Activated B cell treated with CpG ODN at 0.5 μM for 24 hours (primary cell): ENCODE data around the gene SLC22A1. TPM values are rescaled to one million over a fixed set of nuclear protein-coding genes. Genes with fewer than 3 reads are reported as not detected.
"Not testable (repeated sequence)": the region's sequence is repeated elsewhere in the genome, so short reads cannot be mapped to it uniquely, and the experiment has no call there.

Source experiments
- ATAC-seq: fragments of 200-7000 bp; cut with Tn5 transposase; one replicate; pipeline ENCODE4 v1.10.0; 2021; ENCODE audit warnings: low read depth, mild to moderate bottlenecking, moderate library complexity
- CTCF ChIA-PET: fragments of 350-600 bp; sonication (Branson Sonifier 250); formaldehyde crosslinking; loops from one replicate; lab custom pipeline; 2021; ENCODE audit warnings: antibody characterized with exemption; lab: Charles Lee
- POLR2A ChIA-PET: fragments of 350-600 bp; sonication (Branson Sonifier 250); formaldehyde crosslinking; loops from one replicate; lab custom pipeline; 2021; ENCODE audit warnings: antibody characterized with exemption; lab: Charles Lee
- DNase-seq: peaks from one replicate; pipeline ENCODE4 v3.0.0; 2022
- H3K27ac Mint-ChIP-seq: one replicate; pipeline ENCODE4 v1.8.0; 2020; ENCODE audit warnings: mixed read lengths
- H3K27me3 Mint-ChIP-seq: one replicate; pipeline ENCODE4 v1.8.0; 2021; ENCODE audit warnings: mixed read lengths
- H3K36me3 Mint-ChIP-seq: one replicate; pipeline ENCODE4 v1.8.0; 2021; ENCODE audit warnings: low read depth, mixed read lengths
- H3K4me1 Mint-ChIP-seq: one replicate; pipeline ENCODE4 v1.8.0; 2021; ENCODE audit warnings: mixed read lengths
- H3K4me3 Mint-ChIP-seq: one replicate; pipeline ENCODE4 v1.8.0; 2020; ENCODE audit warnings: mild to moderate bottlenecking, mixed read lengths
- H3K9me3 Mint-ChIP-seq: one replicate; pipeline ENCODE4 v1.8.0; 2020; ENCODE audit warnings: mixed read lengths
- CTCF ChIP-seq: fragments of 200-600 bp; IDR thresholded peaks from one replicate; pipeline ENCODE4 v1.8.0; 2022; ENCODE audit warnings: antibody characterized with exemption, mild to moderate bottlenecking
- intact Hi-C: fragments of 100-400 bp; cut with micrococcal nuclease; formaldehyde crosslinking; loops from one replicate; pipeline ENCODE4 v1.15.1; 2024
- total RNA-seq: library from RNA; stranded (reverse); gene quantifications from 2 replicates; pipeline ENCODE4 v1.2.3, GENCODE V29; 2022

Gene SLC22A1
- total RNA-seq, 1 donor from 2014 or later, result 2.8 TPM

GRCh38 chr6:160163912-160164311 is 42.3 kb downstream of the SLC22A1 start:
- H3K27me3 Mint-ChIP-seq, result peaks cover 4% of the 10 kb centered on the region
- no peak for TF ChIP-seq CTCF
- ChIA-PET CTCF (no interaction called here), POLR2A (no interaction called here)
- H3K36me3 Mint-ChIP-seq, result no peaks in the 10 kb centered on the region
- no peak overlapping the region for H3K4me3 Mint-ChIP-seq
- no peaks in the 10 kb centered on the region for H3K4me1 Mint-ChIP-seq
- ATAC-seq (no peak), DNase-seq (no peak)
- intact Hi-C loops, result no loop called here
- H3K9me3 Mint-ChIP-seq, result no peaks in the 10 kb centered on the region
- H3K27ac Mint-ChIP-seq, result no peak overlapping the region

DNA sequence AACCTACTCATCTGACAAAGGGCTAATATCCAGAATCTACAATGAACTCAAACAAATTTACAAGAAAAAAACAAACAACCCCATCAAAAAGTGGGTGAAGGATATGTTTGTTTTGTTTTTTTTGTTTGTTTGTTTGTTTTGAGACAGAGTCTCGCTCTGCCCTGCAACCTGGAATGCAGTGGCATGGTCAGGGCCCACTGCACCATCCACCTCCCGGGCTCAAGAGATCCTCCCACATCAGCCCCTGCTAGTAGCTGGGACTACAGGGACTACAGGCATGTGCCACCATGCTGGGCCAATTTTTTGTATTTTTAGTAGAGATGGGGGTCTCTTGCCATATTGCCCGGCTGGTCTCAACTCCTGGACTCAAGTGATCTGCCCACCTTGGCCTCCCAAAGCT is 44.3 kb downstream of the SLC22A1 start:
- H3K4me3 Mint-ChIP-seq, ATAC-seq, POLR2A ChIA-PET, H3K9me3 Mint-ChIP-seq, CTCF ChIA-PET, H3K27ac Mint-ChIP-seq, H3K36me3 Mint-ChIP-seq, H3K4me1 Mint-ChIP-seq, intact Hi-C loops, DNase-seq: not testable (repeated sequence)
- peaks cover 11% of the 10 kb centered on the region for H3K27me3 Mint-ChIP-seq

DNA sequence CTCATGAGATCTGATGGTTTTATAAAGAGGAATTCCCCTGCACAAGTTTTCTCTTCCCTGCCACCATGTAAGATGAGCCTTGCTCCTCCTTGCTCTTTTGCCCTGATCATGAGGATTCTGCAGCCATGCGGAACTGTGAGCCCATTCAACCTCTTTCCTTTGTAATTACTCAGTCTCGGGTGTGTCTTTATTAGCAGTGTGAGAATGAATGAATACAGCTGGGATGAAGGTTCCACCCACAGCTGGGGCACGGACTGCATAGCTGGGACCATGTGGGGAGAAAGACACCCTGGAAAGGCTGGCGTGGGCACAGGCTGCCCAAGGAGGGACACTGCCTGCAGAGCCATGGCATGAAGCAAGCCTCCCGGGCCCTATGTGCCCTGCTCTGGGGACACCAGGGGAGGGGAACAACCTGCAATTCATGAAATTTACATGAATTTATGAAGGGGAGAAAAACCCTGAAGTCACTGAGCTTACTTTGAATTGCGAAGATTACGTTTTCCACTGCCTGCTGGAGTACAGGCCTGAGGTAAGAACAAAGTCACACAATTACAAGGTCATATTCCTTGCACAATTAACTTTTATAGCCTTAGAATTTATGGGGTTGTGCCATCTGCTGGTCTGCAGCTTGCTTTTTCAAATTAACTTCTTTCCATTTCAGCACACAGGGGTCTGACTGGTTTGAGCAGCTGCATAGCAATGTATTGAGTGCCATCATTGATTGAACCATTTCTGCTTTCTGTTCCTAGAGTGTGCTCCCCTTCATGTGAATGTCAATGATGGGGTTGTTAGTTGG is 46.2 kb downstream of the SLC22A1 start:
- no peak for ATAC-seq
- intact Hi-C loops, result no loop called here
- Mint-ChIP-seq H3K4me1 (no peaks in the 10 kb centered on the region), H3K27ac (no peak overlapping the region), H3K27me3 (peaks cover 15% of the 10 kb centered on the region), H3K4me3 (no peak overlapping the region), H3K36me3 (no peaks in the 10 kb centered on the region), H3K9me3 (no peaks in the 10 kb centered on the region)
- DNase-seq, result no peak
- TF ChIP-seq CTCF, result no peak
- ChIA-PET CTCF (no interaction called here), POLR2A (no interaction called here)

GRCh38 chr6:160170018-160170680 is 48.5 kb downstream of the SLC22A1 start:
- Mint-ChIP-seq H3K27me3 (peaks cover 21% of the 10 kb centered on the region), H3K4me3 (no peak overlapping the region), H3K4me1 (no peaks in the 10 kb centered on the region), H3K36me3 (no peaks in the 10 kb centered on the region), H3K9me3 (no peaks in the 10 kb centered on the region), H3K27ac (no peak overlapping the region)
- POLR2A ChIA-PET, result no interaction called here
- intact Hi-C loops, result no loop called here
- DNase-seq (no peak), ATAC-seq (no peak)
- CTCF ChIA-PET, result no interaction called here
- no peak for TF ChIP-seq CTCF

- no peak for ATAC-seq
- no peak for TF ChIP-seq CTCF
- H3K36me3 Mint-ChIP-seq, result no peaks in the 10 kb centered on the region
- H3K4me3 Mint-ChIP-seq, result no peak overlapping the region
- no peak for DNase-seq
- ChIA-PET CTCF (no interaction called here), POLR2A (no interaction called here)
- H3K4me1 Mint-ChIP-seq, result no peaks in the 10 kb centered on the region
- no peaks in the 10 kb centered on the region for H3K9me3 Mint-ChIP-seq
- intact Hi-C loops, result no loop called here
- peaks cover 25% of the 10 kb centered on the region for H3K27me3 Mint-ChIP-seq
- no peak overlapping the region for H3K27ac Mint-ChIP-seq
Measured at GRCh38 chr6:160172704-160173103, 51.1 kb downstream of the SLC22A1 start.
